ENCODE results near the gene PSG3. TPM values are rescaled to one million over a fixed set of nuclear protein-coding genes. Genes with fewer than 3 reads are reported as not detected.

The PSG3 gene
- total and polyA plus RNA-seq, 3 donors (not counting 1 experiment from before 2014, with no cell fraction given): not detected

Other genes starting within 250 kb of the PSG3 start
- 1 to 10 TPM; 1.8 to 3.6 TPM for gene CEACAM1, start 212.0 kb downstream of the PSG3 start, total RNA-seq
- gene CEACAM1, start 212.0 kb downstream of the PSG3 start, polyA plus RNA-seq: 10.3 TPM
- gene CEACAM8, start 145.6 kb downstream of the PSG3 start, total RNA-seq: not detected
- not detected for gene CEACAM8, start 145.6 kb downstream of the PSG3 start, polyA plus RNA-seq
- under 1 TPM in 1 of 2 donors, not detected in 1; under 0.01 TPM for gene PSG8, start 25.2 kb upstream of the PSG3 start, total RNA-seq
- not detected for gene PSG8, start 25.2 kb upstream of the PSG3 start, polyA plus RNA-seq
- gene PSG1, start 139.2 kb upstream of the PSG3 start, total RNA-seq: not detected
- gene PSG1, start 139.2 kb upstream of the PSG3 start, polyA plus RNA-seq: 0.10 TPM
- 1 to 10 TPM in 1 of 2 donors, not detected in 1; 1.2 TPM for gene PSG6, start 177.4 kb upstream of the PSG3 start, total RNA-seq
- 0.12 TPM for gene PSG6, start 177.4 kb upstream of the PSG3 start, polyA plus RNA-seq
- gene PSG7, start 196.7 kb upstream of the PSG3 start, total RNA-seq: not detected
- 0.05 TPM for gene PSG7, start 196.7 kb upstream of the PSG3 start, polyA plus RNA-seq